ENCODE measurements around the gene MTUS2.

GRCh38 chr13:29081036-29081435 lies 260.9 kb downstream of the MTUS2 start:
- TF ChIP-seq CTCF (IDR thresholded peaks at IDR 0.05) (no peak), POLR2A (IDR thresholded peaks at IDR 0.05) (no peak)
